NCI-H1436 treated with DMSO at 0.1 percent for 48 hours (cell line): ENCODE data around the gene PRKCD.

ENCODE experiments used
- DNase-seq: peaks from one replicate; lab custom pipeline; 2025; lab: John Stamatoyannopoulos, UW

PRKCD gene

DNA sequence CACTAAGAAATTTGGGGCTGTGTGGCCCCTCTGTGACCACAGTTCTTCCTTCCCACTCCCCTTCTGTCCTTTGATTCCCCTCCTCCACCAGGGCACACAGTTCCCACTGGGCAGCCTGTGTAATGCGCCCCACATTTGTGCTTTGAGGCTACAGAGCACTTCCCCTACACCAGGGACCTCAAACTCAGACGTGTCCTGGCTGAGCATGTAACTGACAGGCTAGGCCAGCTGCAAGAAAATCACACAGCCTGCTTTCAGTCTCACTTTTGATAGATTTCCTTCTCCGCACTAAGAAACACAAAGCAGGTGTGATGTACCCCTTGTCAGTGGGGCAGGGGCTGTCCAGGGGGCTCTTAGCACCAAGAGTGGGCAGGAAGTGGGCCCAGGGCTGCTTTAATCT lies 29.6 kb downstream of the PRKCD start:
- no peak for DNase-seq

DNA sequence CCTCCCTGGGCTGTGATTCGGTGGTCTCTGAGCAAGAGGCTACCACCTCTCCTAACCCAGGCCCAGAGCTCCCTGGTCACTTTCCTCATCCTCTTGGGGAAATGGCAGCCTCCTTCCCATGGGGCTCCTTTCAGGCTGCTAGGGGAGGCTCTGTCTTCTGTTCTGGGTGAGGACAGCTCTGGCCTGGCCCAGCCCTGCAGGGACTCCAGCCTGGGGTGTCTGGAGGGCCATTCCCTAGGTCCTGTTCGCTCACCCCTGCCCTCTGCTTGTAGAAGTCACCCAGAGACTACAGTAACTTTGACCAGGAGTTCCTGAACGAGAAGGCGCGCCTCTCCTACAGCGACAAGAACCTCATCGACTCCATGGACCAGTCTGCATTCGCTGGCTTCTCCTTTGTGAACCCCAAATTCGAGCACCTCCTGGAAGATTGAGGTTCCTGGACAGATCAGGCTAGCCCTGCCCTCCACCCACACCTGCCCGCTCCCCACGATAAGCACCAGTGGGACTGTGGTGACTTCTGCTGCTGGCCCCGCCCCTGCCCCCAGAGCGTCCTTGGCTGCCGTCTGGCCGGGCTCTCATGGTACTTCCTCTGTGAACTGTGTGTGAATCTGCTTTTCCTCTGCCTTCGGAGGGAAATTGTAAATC lies 30.9 kb downstream of the PRKCD start:
- no peak for DNase-seq

DNA sequence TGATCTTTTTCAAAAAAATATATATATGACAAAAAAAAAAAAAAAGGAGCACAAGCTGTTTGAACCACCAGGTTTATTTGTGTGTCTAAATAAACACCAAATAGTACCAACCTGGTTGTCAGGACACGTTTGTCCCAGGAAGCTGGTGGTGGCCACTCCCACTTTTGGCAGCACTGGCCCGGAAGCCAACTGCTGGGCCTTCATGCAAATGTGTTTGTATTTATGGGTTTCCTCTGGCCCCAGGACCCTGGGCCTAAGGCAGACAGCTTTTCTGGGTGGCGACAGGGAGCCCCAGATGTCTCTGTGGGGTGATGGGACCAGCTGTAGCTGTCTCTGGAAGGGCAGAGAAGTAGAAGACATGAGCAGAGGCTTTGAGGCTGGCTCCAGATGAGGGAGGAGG lies 31.6 kb downstream of the PRKCD start:
- DNase-seq, result no peak

DNA sequence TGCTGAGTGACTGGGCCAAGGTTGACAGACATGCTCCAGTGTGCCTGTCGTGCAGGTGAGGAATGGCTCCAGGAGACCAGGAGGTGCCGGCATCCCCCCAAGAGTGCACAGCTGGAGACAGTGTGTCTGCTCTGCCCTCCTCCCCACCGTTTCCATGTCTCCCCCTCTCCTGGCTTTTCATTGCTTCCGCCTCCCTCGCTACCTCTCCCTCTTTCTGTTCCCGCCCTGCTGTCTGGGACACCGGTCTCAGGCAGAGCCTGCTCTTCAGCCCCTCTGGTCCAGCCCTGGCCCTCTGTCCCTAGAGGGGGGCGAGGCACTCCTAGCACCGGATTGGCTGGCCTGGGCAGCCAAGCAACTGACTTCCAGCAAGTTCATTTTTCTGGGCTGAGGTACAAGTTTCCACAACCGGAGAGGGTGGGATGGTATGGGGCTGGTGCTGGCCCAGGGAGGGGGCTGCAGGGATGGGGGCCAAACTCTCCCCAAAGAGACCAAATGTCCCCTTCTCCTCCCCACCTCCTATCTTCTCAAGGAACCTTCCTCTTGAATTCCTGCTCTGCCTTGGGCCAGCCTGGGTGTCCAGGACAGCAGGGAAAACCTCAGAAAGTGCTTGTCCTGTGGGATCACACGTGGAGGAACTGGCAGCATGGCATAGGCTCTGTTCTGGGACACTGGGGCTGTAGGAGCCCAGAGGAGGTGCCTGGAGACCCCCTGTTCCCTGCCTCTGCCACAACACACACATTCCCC lies 32.6 kb downstream of the PRKCD start:
- no peak for DNase-seq

DNA sequence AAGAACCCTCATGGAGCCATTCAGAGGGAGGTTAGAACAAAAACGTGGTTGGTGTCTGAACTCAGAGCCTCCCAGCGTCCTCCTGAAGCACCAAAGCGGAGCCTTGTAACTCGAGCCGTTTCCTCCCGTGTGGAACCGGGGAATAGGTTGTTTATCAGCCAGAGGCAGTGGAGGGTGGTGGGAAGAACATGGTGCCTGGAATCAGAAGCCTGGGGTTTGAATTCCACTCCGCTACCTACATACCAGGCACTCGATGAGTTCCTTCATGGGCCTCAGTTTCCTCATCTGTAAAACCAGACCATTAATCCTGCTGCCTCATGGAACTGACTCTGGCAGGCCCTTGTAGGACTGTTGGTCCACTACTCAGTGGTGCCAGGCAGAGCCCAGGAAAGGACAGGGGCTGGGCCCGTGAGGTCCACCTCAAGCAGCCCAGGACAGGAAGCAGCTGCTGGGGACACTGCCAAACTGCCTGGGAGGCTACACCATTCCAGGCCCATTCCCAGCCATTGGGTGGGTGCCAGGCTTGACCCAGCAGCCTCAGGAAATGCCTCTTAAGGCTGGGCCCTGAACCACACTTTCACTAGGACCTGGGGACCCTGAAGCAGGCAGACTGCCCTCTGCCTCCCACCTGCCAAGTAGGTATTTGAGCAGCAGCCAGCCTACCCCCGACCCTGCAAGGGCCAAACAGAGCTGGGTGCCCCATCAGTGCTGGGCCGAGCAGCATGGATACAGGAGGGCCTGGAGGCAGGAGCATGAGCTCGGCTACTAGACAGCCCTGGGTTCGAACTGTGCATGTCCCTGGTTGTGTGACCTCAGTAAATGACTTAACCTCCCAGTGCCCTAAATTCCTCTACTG lies 33.4 kb downstream of the PRKCD start:
- DNase-seq, result no peak

DNA sequence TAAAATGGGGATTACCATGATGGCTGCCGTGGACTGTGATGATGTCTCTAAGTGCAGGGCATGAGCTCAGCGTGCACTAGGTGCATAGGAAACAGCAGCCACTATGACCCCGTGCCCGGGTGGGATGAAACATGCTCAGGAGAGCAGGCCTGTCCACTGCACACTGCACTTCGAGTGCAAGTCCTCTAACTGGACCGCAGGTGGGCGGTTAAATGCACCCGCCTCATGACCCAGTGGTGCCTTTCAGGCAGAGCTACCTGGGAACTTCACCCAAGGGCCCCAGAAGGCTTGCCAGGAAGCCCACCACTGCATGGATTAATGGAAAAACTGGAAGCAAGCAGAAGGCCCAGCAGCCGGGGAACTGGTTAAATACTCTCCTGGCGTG lies 34.0 kb downstream of the PRKCD start:
- no peak for DNase-seq

DNA sequence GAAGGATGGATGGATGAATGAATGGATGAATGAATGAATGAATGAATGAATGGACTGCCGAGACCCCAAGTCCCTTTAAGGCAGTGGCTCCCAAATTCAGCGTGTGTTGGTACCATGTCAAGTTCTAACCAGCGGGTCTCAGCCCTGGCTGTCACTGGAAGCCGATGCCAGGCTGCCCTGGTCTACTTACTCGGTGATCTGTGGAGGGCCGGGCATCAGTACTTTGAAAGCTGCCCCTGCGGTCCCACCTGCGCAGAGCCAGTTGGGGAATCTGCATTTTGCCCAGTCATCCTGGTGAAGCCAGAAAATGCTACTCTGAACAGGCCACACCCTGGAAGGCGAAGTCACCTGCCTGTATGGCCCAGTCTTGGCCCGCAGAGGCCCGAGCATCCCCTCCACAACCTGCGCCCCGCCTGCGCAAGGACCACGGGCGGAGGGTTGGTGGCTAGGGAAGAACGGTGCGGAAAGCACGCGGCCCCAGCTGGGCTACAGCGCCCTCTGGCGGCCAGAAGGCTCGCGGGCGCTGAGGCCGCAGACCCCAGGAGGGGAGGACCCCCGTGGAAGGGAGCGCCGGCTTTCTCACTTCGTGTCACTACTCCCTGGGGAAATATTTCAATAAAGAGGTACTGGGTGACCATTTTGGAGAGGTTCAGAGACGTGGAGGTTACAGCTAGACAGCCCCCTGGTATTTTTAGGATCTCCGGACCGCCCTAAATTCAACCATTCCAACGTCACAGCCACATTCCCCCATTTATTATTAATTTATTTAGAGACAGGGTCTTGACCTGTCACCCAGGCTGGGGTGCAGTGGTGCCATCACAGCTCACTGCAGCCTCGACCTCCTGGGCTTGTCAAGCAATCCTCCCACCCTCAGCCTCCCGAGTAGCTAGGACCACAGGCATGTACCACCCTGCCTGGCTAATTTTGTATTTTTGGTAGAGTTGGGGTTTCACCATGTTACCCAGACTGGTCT lies 34.9 kb downstream of the PRKCD start:
- DNase-seq, result no peak

DNA sequence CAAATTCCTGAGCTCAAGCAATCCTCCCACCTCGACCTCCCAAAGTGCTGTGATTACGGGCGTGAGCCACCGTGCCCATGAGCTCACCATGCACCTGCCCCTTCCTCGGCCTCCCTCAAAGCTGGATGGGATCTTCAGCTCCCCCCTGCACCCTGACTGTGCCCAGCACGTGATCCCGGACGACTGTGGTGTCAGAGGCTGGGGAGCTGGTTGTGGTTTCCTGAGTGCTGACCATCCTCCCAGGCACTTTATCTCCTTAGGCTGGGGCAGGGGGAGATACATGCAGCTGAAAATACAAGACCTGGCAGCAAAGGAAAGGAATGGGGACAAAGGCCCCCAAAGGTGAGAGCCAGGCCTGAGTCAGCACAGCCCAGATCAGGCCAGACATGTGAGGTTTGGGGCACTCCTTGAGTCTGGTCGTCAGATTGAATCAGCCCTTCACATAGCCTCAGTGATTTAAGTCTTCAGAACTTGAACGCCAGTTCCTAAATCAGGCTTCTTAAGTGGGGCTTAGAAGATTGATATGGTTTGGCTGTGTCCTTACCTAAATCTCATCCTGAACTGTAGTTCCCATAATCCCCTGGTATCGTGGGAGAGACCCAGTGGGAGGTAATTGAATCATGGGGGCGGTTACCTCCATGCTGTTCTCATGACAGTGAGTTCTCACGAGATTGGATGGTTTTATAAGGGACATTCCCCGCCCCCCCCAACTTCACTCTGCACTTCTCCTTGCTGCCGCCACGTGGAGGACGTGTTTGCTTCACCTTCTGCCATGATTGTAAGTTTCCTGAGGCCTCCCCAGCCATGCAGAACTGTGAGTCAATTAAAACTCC lies 35.8 kb downstream of the PRKCD start:
- DNase-seq, result no peak

DNA sequence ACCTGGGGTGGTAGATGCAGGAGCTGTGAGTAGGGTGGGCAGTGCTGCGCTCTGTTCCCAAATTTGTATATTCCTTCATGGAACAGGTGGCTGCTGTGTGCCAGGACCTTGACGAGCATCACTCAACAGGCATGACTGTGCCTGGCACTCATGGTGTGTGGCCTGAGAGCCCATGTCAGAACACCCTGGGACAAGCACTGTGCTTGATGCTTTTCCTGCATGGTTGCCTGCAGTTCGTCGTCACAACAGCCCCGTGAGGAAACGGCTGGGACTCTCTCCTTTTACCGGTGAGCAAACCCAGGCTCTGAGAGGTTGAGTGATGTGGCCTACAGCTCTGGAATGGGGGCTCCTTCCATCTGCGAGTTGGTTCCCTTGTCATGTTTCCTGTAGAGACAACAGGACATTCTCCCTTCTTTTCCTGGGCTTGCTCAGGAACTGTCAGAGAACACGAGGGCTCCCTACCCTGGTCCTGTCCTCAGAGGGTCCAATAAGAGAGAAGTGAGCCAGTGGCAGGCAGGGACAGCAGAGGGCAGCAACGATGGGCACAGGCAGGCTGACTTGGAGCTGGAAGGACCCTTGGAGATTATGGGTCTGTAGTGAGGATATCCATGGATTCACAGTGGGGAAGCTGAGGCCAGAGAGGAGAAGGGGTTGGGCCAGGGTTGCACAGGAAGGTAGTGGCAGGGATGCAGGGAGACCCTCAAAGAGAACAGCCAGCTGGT lies 37.4 kb downstream of the PRKCD start:
- DNase-seq, result no peak

DNA sequence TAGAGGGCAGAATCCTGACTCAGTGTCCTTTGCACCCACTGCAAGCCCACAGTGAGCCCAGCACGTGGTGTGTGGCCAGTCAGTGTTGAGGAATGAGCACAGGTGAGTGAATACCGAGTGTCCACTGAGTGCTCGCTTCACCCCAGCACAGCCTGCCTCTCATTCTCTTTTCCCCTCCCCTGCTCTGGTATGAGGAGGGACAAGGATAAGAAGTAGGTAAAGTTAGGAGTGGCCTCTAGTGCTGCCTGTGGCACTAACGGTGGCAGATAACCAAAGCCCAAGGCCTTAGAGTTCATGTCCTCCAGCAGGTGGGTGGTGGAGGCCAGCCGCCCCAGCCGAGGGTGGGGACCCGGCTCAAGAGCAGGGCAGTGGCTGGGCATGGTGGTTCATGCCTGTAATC lies 38.0 kb downstream of the PRKCD start:
- no peak for DNase-seq

DNA sequence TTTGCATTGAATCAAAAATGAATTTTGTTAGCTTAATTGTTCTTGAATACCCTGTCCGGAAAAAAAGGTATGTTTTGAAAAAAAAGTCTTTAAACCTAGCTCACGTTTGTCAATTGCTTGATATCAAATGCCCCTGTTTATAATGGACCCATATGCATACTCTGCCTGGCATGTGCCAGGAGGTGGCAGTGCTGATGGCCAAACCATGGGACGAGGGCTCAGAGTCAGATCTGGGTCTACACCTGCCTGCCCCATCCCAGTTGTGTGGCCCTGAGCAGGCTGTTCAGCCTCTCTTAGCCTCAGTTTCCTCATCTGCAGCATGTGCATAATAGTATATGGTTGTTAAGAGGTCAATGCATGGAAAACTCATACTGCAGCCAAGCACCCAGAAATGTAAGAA lies 38.8 kb downstream of the PRKCD start:
- DNase-seq, result no peak

DNA sequence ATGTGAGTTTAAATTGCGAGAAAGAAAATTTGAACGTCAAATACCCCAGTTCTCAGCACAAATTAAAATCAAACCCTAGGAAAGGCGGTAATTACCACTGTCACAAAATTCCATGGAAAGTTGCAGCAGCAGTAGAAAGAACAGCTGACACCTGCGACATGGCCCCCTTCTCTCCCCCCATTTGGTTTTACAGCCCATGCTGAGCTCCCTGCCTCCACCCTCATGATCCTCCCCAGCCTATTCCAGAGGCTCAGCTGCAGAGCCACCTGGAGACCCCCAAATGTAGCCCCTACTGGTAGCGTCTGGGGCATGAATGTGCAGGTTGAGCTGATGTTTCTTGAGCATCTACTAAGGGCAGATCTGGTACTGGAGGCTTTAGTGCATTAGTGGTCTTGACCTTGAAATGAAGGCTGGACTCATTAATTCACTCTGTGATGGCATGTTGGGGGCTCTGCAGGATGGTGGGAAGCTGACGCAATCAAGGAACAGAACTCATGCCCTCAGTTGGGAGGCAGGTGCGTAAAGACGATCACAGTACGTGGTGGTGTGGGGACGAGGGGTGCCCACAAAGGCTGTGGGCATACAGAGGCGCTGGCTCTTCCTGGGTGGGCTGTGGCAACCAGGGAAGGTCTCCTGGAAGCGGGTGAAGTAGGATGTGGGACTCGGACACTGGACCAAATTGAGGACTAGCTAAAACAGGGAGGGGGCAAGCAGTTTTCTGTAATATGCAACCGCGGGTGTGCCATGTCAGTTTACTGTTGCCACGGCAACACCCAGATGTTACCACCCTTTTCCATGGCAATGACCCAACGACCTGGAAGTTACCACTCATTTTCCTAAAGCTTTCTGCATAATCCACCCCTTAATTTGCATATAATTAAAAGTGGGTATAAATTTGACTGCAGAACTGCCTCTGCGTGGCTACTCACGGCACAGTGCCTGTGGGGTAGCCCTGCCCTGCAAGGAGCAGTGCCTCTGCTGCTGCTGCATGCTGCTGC lies 39.8 kb downstream of the PRKCD start:
- no peak for DNase-seq

DNA sequence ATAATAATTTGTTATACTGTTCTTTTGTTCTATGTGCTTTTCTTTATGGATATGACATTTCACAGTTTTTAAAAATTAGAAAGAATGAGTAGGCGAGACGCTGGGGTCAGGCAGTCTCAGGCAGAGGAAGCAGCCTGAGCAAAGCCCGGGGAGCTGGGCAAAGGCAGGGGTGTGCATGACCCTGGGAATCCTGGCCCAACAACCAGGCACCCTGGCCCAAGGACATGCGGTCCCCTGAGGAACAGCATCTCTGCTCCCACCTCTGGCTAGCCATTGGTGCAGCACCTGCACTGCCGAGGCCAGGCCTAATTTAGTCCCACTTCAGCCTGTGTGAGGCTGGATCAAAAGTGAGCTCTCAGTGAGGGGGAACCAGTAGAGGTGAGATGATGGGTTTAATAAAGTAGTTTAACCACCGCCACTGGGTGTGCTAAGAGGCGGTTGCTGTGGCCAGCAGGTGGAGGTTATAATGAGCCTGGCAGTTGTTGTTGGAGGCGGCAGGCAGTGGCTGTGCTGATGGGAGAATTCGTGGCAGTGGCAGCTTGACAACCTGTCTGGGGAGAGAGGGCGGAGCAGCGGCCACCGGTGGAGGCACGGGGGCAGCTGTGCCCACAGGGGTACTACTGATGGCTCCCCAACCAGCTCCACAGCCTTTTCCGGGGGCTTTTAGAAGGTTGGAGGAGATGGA lies 41.5 kb downstream of the PRKCD start:
- DNase-seq, result no peak

DNA sequence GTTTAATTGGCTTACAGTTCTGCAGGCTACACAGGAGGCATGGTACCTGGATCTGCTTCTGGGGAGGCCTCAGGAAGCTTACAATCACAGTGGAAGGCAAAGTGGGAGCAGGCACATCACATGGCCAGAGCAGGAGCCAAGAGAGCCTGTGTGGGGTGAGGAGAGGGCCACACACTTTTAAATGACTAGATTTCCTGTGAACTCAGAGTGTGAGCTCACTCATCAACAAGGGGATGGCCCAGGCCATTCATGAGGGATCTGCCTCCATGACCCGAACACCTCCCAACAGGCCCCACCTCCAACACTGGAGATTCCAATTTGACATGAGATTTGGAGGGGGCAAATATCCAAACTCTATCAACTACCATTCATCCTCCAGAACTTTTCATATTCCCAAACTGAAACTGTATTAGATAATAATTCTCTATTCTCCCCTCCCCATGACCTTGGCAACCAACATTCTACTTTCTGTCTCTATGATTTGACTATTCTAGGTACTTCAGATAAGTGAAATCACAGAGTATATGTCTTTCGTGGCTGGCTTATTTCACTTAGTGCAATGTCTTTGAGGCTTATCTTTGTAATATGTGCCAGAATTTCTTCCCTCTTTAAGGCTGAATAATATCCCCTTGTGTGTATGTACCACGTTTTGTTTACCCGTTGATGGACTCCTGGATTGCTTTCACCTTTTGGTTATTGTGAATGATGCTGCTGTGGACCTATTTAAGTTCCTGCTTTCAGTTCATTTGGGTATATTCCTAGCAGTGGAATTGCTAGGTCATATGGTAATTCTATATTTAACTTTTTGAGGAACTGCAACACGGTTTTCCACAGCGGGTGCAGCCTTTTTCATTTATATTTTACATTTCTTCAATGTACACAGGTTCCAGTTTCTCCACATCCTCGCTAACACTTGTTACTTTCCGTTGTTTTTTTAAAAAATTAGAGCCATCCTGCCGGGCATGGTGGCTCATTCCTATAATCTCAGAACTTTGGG lies 51.0 kb downstream of the PRKCD start:
- no peak for DNase-seq

DNA sequence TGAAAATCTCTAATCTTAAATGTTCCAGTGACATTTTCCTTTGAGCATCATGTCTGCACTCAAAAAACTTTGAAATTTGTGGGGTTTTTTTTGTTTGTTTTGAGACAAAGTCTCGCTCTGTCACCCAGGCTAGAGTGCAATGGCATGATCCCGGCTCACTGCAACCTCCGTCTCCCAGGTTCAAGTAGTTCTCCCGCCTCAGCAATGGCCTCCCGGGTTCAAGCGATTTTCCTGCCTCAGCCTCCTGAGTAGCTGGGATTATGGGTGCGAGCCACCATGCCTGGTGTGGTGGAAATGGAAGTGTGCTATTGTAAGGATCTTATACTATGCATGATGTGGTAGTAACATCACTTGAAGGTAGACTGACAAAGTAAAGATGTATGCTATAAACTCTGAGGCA lies 52.3 kb downstream of the PRKCD start:
- DNase-seq, result no peak

DNA sequence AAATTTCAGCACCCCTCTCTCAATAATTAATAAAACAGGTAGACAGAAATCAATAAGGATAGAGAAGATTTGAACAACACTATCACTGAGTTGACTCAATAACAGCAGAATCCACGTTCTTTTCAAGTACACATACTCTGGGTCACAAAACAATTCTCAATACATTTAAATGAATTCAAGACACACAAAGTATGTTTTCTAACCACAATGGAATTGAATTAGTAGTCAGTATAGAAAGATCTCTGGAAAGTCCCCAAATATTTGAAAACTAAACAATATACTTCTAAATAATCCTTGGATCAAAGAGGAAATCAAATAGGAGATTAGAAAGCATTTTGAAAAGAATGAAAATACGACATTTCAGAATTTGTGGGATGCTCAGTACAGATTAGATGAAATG lies 54.8 kb downstream of the PRKCD start:
- no peak for DNase-seq

DNA sequence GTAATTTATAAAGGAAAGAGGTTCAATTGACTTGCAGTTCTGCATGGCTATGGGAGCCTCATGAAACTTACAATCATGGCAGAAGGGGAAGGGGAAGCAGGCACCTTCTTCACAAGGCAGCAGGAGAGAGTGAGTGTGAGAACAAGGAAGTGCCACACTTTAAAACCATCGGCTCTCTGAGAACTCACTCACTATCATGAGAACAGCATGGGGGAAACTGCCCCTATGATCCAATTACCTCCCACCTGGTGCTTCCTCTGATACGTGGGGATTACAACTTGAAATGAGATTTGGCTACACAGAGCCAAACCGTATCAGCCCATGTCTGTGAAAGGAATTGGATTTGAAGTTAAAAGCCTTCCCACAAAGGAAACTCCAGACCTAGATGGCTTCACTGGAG lies 55.7 kb downstream of the PRKCD start:
- no peak for DNase-seq
